HG02678 (cell line): ENCODE data around the gene C1QTNF5.

Source experiments
- ATAC-seq: cut with Tn5 transposase; IDR thresholded peaks from one replicate; pipeline ENCODE4 v1.9.1; 2021; ENCODE audit warnings: mild to moderate bottlenecking, moderate library complexity; ENCODE audit not compliant: unreplicated experiment

The C1QTNF5 gene

DNA sequence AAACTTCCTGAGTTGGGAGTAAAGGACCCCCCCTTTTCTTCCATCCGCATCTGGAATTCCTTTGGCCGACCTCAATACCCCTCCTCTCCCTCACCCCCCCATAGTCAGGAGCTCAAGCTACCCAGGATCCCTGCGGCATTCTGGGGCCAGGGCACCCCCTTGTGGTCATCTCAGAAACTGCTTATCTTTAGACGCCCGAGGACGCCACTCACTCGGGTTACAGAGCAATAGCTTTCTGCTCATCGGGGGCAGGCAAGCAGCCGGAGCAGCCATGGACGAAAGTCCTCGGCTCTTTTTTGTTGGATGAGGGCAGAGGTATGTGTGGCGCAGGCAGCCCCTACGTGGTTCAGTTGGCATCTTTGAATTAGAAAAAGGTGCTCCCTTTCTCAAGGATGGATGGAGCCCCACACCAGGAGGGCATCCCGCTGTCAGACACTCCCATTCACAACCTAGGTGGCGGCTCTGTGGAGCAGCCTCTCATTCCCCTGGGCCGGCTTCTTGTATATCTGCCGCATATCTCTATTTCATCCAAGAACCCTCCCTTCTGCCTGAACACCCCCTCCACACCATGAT is 2.3 kb downstream of the C1QTNF5 start:
- no peak for ATAC-seq

DNA sequence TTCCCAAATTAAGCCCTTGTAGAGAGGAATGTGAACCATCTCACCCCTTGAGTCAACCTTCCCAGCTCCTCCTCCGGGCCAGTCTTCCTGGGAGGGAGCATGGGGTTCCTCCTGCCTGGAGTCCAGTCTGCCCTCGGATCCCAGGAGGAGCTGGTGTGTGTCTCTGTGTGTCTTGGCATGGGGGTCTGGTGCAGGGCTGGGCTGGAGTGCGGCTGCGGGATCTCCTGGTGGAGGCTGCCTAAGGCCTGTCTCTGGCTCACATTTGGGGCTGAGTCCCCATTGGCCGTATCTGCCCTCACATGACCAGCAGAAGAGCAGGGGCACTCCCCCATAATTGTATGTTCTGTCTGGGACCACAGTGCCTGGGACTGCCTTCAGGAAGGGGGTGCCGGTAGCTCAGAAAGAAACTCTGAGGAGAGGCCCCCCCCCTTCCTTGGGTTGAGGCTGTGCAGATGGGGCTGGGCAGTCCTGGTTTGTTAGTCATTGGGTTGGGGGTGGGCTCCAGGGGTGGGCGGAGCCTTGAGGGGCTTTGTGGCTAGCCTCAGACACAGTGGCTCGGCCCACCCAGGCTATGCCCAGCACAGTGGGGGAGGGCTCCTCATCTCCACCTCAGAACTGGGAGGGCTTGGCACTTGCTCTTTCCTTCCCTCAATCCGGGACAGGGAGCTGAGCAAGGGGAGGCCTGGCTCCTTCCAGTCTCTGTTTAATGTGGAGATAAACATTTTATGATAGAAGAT is 2.9 kb downstream of the C1QTNF5 start:
- ATAC-seq, result no peak

DNA sequence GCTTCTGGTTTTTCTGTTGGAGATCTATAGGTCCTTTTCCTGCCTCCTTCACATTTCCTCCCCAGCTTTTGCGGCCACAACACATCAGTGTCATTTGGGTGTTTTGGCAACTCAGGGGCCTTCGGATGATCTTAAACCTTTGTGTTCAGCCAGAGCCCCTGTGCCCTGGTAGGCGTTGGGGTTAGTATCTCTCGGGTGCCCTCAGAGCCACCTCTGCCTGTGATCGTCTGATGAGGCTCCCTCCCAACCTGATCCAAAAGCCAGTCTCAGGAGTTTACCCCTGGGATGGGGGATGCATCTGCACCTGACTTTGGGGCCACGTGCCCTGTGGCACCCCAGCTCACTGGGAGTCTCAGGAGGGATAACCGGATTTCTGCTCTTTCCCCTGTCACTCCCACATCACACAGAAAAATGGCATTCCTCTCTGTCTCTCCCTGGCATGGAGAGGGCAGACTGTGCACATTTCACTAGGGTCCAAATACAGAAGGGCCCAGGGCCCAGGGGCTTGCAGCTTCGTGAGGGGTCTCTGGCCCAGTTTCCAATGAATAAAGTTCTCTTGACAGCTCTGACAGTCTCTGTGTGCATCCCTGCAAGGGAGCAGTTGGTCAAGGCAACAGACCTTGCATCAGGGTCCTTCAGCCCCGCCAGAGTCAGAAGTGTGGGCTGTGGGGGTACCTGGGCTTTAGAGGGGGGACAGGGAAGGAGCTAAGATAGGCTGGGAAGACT is 3.8 kb downstream of the C1QTNF5 start:
- ATAC-seq, result no peak

DNA sequence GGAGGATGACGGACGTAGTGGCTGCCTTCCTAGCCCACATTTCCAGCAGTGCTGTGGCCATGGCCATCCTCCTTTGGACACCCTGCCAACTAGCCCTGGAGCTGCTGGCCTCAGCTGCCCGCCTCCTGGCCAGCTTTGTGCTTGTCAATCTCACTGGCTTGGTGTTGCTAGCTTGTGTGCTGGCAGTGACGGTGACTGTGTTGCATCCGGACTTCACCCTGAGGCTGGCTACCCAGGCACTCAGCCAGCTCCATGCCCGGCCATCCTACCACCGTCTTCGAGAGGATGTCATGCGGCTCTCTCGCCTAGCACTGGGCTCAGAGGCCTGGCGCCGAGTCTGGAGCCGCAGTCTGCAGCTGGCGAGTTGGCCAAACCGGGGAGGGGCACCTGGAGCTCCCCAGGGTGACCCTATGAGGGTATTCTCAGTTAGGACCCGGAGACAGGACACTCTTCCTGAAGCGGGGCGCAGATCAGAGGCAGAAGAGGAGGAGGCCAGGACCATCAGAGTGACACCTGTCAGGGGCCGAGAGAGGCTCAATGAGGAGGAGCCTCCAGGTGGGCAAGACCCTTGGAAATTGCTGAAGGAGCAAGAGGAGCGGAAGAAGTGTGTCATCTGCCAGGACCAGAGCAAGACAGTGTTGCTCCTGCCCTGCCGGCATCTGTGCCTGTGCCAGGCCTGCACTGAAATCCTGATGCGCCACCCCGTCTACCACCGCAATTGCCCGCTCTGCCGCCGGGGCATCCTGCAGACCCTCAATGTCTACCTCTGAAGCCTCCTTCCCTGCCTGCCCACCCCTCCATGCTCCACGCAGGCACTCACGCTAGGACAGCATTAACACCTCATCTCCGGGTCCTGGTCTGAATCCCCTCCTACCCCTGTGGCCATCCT is 4.8 kb downstream of the C1QTNF5 start:
- ATAC-seq, result no peak

DNA sequence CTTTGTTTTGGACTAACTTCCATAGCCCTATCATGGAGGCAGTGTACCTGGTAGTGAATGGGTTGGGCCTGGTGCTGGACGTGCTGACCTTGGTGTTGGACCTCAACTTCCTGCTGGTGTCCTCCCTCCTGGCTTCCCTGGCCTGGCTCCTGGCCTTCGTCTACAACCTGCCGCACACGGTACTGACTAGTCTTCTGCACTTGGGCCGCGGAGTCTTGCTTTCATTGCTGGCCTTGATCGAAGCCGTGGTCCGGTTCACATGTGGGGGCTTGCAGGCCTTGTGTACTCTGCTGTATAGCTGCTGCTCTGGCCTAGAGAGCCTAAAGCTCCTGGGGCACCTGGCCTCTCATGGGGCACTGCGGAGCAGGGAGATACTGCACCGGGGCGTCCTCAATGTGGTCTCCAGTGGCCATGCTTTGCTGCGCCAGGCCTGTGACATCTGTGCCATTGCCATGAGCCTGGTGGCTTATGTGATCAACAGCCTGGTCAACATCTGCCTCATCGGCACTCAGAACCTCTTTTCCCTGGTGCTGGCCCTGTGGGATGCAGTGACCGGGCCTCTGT is 5.5 kb downstream of the C1QTNF5 start:
- ATAC-seq, result no peak

DNA sequence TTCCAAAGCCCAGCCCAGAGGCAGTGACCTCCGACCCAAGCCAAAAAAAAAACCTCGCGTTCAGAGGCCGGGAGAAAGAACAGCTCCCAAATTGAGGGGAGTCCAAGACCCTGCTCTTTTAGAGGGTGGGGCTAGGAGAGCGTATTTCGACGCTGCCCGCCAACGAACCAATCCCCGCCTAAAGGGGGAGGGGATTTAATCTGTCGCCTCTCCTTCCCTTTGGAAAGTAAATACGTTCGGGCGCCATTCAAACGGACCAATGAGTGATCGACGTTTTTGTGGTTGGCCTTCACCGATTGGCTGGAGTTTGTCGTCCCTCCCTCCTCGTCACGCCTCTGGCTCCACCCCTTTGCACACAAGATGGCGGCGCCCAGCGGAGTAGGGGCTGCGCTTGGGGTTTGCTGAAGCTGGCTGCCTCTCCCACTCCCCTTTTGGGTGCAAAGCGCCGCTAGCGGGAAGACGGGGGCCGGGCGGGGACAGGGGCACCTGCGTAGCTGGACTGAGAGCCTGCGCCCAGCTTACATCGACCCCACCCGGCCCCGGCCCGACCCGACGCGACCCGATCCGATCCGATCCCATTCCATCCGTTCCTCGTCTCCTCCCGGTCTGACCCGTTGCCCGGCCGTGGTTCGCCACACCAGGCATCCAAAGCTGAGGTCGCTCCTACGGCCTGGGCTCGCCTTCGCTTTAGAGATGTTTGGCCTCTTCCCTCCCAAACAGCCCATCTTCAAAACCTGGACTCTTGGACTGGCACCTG is 6.3 kb downstream of the C1QTNF5 start, which contains the start of gene RNF26:
TSS of gene RNF26 (plus strand) at position 354 of the 757 bp plus-strand sequence. CDS start 596 bp downstream, outside the sequence.
- ATAC-seq, result peak; percentile 94

DNA sequence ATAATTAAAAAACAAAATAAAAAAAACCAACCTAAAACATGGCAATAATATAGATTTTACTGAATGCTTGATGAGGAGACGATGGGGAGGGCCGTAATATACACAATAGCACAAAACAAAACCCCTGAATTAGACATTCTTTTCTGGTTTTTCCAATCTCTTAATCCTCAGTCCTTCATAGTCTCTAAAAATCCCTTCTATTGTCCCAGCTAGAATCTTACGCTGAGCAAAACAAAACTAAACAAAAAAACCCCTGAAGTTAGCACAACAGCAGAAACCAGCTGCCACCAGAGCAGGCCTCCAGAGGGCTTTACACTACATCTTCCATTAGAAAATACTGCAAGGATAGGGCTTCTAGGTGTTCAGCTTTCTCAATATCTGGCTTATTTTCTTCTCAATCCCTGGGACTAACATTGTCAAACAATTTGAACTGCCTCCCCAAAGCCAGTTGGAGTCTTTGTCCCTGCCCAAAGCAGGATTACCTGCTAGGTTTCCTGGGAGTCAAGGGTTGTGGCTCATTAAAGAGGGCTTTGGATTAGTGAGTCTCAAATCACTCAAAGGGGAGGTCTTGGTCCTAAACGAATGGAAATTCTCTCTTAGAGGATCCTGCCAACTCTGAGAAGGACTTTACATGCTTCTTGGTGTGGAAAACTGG is 8.4 kb downstream of the C1QTNF5 start:
- ATAC-seq, result no peak

DNA sequence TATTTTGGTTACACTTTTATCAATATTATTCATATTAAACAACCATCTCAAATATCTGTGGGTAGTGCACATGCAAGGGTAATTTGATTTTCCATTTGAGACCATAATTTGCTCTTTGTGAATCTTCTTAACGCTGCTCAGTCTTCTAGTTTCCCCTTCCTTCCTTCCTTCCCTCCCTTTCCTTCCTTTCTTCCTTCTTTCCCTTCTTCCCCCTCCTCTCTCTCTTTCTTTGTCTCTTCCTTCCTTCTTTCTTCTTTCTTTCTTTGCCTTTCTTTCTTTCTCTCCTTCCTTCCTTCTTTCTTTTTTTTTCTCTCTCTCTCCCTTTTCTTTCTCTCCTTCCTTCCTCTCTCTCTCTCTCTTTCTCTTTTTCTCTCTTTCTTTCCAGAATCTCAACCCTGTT is 10.4 kb downstream of the C1QTNF5 start:
- ATAC-seq, result no peak

DNA sequence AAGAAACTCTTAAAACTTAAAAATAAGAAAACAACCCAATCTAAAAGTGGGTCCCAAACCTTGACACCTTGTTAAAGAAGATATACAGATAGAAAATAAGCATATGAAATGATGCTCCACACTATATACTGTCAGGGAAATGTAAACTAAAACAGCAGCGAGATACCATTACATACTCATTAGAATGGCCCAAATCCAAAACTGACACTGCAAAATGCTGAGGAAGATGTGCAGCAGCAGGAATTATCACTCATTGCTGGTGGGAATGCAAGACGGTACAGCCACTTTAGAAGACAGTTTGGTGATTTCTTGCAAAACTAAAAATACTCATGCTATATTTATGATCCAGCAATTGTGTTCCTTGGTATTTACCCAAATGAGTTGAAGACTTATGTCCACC is 11.4 kb downstream of the C1QTNF5 start:
- no peak for ATAC-seq

DNA sequence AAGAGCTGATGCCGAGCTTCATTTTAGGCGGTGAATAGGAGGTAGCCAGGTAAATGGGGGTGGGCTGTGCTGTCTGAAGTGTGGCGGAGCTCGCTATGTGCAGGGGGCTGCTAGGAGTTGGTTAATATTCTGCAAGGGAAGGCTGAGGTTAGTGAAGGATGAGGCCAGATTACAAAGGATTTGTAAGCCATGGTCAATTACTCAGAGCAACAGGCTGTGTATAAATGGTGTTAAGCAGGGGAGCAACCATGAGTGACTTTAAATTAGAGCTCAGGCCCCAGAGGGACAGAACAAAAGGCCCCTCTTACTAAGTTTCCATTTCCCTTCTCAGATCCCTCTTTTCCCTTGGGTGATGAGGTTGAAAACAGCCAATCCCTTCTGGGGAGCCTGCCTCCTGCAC is 16.5 kb downstream of the C1QTNF5 start:
- no peak for ATAC-seq

DNA sequence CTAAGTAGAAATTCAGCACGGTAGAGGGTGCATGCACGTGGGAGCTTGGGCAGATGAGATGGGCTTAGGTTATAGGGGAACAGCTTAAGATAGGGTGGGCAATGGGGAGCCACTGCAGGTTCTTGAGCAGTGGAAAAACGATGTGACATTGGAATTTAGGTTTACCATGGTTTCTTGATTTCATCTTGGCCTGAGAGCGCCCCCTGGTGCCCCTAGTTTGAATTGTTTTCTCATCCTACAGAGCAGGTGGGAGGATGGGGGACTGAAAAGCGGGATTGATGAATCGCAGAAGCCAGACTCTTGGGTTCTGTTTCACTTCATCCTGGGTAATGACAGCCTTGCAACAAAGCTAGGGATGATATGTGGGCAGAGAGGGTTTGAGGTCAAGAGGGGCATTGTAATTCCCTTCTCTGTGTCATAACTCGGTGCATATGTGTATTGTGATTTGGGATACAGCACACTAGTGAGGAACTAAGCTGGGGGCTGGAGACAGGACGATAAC is 17.1 kb downstream of the C1QTNF5 start:
- no peak for ATAC-seq

DNA sequence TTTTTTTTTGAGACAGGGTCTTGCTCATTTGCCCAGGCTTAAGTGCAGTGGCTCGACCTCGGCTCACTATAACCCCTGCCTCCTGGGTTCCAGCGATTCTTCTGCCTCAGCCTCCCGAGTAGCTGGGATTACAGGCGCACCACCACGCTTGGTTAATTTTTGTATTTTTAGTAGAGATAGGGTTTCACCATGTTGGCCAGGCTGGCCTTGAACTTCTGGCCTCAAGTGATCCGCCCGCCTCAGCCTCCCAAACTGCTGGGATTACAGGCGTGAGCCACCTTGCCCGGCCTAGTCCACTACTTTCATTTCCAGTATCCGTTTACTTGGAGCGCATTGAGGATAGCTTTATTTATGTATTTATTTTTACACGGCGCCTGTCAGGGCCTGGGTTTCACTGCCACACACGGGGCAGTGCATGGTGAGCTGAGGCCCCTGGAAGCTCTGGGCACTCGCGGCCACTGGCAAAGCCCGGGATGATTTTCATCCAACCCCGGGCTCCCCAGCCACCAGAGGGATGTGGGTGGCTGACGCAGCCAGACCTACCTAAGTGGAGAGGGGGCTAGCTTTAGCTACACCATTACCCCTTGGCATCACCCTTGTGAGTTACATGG is 17.7 kb downstream of the C1QTNF5 start:
- no peak for ATAC-seq

DNA sequence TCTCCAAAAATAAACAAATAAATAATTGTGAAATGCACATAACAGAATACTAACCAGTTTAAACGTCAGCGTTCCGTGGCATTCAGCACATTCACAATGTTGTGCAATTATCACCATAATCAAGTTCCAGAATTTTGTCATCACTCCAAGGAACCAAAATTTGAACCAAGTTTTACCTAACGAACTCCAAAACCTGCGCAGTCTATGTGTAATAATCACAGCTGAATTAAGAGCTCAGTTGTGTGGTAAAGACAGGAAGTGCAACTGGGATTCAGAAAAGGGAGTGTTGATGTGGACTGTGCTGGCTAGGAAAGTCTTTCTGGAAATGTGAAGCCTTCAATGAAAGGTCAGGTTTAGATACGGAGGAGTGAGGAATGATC is 18.3 kb downstream of the C1QTNF5 start:
- no peak for ATAC-seq

DNA sequence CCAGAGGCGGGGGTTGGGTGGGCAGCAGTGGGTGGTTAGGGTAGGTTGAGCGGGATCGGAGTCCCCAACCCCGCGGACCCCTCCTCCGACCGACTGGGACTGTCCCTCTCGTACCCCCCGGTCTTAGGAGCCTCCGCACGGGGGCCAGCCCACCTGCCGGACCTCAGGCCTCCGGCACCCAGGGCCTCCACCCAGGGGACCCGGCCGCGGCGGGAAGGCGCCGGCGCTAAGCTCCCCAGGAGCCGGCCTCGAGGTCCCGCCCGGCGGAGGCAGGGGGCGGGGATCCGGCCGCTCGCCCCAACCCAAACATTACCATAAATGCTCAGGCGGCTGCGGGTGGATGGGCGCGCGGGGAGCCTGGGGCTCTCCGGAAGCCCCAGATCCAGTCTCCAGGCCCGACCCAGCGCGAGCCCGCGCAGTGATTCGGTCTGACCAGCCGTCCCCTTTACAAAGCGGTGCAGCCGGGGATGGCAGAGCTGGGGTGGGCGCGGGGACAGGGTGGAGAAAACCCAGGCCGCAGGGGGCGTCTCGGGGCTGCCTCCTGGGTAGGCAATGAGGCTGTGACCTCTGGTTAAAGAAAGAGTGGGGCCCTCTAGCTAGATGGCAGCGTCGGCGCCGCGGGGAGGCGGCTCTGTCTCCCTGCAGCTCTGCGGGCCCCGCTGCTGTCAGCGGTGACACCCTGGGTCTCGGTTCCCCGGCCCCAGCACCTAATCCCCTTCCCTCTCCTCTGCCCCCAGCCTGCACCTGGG is 19.7 kb downstream of the C1QTNF5 start:
- ATAC-seq, result peak; percentile 48

DNA sequence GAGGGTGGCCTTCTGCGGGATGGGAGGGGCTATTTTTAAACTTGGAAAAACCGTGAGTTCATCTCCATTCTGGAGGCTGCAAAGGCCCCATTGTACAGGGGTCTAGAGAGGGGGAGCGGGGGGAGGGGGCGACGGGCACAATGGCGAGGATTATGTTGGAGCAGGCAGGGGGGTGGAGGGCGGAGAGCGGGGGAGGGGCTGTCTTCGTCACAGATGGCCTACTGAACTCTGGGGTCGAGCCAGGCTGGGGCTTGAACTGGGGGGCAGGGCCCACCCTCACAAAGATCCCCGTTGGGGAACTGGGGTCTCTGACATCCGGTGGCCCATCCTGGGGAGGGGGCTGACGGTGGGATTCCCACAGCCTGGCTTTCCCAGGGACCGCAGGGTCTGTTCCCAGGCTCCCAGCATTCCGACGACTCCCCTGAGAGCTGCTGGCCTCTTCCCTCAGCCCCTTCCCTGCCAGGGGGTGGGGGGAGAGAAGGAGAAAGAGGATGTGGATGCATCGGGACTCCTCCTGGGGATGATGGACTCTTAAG is 20.4 kb downstream of the C1QTNF5 start:
- no peak for ATAC-seq

DNA sequence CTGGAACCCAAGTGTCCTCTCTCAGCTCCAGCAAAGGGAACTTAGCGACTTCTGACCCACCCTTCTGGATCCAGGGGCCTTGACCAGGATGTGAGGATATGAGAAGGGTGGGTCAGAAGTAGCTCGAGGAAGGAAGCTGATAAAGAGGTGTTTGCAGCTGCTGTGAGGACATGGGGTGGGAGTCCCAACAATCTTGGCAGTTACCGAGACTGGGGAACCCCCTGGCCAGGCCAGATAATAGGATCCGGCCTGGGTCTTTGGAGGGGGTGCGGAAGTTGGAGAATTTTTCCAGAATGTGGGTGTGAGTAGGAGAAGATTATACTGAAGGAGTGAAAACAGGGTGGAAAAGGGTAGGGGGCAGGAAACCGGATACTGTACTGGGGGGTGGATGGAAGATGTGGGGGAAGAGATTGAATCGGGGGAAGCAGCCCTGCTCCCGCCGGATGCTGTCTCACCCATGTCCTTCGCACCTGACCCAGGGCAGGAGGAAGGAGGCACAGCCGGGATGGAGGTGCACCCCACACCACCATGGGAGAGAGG is 20.9 kb downstream of the C1QTNF5 start:
- no peak for ATAC-seq

DNA sequence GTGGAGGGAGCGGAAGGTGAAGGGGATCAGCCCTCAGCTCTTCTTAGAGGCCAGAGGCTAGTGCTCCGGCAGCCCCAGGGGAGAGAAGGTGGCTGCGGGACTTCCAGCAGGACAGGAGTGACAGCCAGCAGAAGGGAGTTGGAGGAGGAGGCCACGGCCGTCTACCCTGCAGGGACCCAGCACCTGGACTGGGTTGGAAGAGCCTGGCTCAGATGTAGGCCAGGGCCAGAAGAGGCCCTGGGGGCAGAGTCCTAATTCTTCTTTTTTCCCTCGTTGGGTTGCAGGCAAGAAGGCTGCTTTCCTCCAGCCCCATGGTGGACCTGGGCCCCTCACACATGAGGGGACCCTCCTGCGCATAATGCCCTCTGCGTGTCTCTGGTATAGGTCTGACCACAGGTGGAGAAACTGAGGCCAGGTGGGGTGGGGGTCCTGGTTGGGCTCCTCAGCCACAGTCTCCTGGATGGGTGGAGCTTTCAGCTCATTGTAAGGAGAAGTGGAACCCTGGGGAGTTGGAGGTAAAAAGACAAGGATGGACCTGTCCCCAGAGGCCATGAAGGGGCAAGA is 21.5 kb downstream of the C1QTNF5 start:
- no peak for ATAC-seq
